ENCODE results near the gene RGS7.
"Not testable (repeated sequence)": the region's sequence is repeated elsewhere in the genome, so short reads cannot be mapped to it uniquely, and the experiment has no call there.

RGS7 gene

GRCh38 chr1:240895424-240895823 lies 461.6 kb downstream of the RGS7 start:
- not testable (repeated sequence) for DNase-seq

- DNase-seq = no peak
These were observed 468.3 kb downstream of the RGS7 start for GRCh38 chr1:240888787-240889048.

- peak; percentile 61 for DNase-seq
These were observed 468.8 kb downstream of the RGS7 start for GRCh38 chr1:240888039-240888786.

- DNase-seq = no peak
These were observed 473.5 kb downstream of the RGS7 start for GRCh38 chr1:240883490-240883889.

- not testable (repeated sequence) for DNase-seq
These were observed 474.2 kb downstream of the RGS7 start for GRCh38 chr1:240882656-240883308.

GRCh38 chr1:240878631-240879030 lies 478.4 kb downstream of the RGS7 start:
- no peak for DNase-seq

GRCh38 chr1:240877605-240878004 lies 479.4 kb downstream of the RGS7 start:
- DNase-seq = no peak

- no peak for DNase-seq
These were observed 480.9 kb downstream of the RGS7 start for GRCh38 chr1:240876071-240876470.

- DNase-seq = no peak
These were observed 487.9 kb downstream of the RGS7 start for GRCh38 chr1:240869071-240869470.

GRCh38 chr1:240866724-240867123 lies 490.3 kb downstream of the RGS7 start:
- DNase-seq = no peak

- no peak for DNase-seq
These were observed 497.0 kb downstream of the RGS7 start for GRCh38 chr1:240860023-240860422.

- no peak for DNase-seq
These were observed 502.6 kb downstream of the RGS7 start for GRCh38 chr1:240854367-240854766.

- DNase-seq = no peak
These were observed 509.7 kb downstream of the RGS7 start for GRCh38 chr1:240847325-240847724.

GRCh38 chr1:240844486-240844885 lies 512.5 kb downstream of the RGS7 start:
- DNase-seq = no peak

GRCh38 chr1:240843798-240844197 lies 513.2 kb downstream of the RGS7 start:
- DNase-seq = no peak

GRCh38 chr1:240836271-240836670 lies 520.7 kb downstream of the RGS7 start:
- DNase-seq = no peak

- DNase-seq = no peak
These were observed 521.7 kb downstream of the RGS7 start for GRCh38 chr1:240835291-240835690.

GRCh38 chr1:240833075-240833474 lies 523.9 kb downstream of the RGS7 start:
- no peak for DNase-seq

GRCh38 chr1:240831922-240832321 lies 525.1 kb downstream of the RGS7 start:
- DNase-seq = no peak

- DNase-seq = no peak
These were observed 525.8 kb downstream of the RGS7 start for GRCh38 chr1:240831191-240831631.

- DNase-seq = no peak
These were observed 527.5 kb downstream of the RGS7 start for GRCh38 chr1:240829487-240829886.

- DNase-seq = no peak
These were observed 529.2 kb downstream of the RGS7 start for GRCh38 chr1:240827786-240828185.

GRCh38 chr1:240824238-240824637 lies 532.8 kb downstream of the RGS7 start:
- no peak for DNase-seq

- DNase-seq = no peak
These were observed 533.6 kb downstream of the RGS7 start for GRCh38 chr1:240823357-240823756.

GRCh38 chr1:240821925-240822324 lies 535.1 kb downstream of the RGS7 start:
- DNase-seq = no peak

All from NCI-H69 (cell line).